ENCODE results near the gene AUTS2. TPM values are rescaled to one million over a fixed set of nuclear protein-coding genes. Genes with fewer than 3 reads are reported as not detected.

The AUTS2 gene
- total and polyA plus RNA-seq, 2 experiments from 2014 or later = 32.0 to 91.0 TPM

GRCh38 chr7:70569335-70569819, 971.1 kb downstream of the AUTS2 start:
- no peaks in the 10 kb centered on the region for H4K20me1 ChIP-seq (replicated peaks; ENCODE audit: insufficient read depth)
- H2AFZ ChIP-seq = no peak overlapping the region
- H3K9me3 Mint-ChIP-seq = no peaks in the 10 kb centered on the region
- ATAC-seq (no peak), DNase-seq (ENCODE audit: low spot score) (no peak)
- H3K9me2 ChIP-seq (ENCODE audit: insufficient read depth) = no peaks in the 10 kb centered on the region
- H3K79me2 ChIP-seq (replicated peaks; ENCODE audit: insufficient read depth) = no peaks in the 10 kb centered on the region
- no peaks in the 10 kb centered on the region for H3K36me3 Mint-ChIP-seq (ENCODE audit: low read depth)
- H3K27ac Mint-ChIP-seq = no peak overlapping the region
- H3K4me3 Mint-ChIP-seq = no peak overlapping the region
- H3K27me3 Mint-ChIP-seq (ENCODE audit: insufficient read depth, low read depth, poor library complexity) = peaks cover 2% of the 10 kb centered on the region
- no peak overlapping the region for H3K27ac ChIP-seq (ENCODE audit: low read depth)
- no peaks in the 10 kb centered on the region for H3K27me3 ChIP-seq (ENCODE audit: insufficient read depth)
- H3K4me1 Mint-ChIP-seq = peaks cover 11% of the 10 kb centered on the region
- TF ChIP-seq ZNF462 (CRISPR knock-in tag; IDR thresholded peaks at IDR 0.05) (no peak), ZNF331 (CRISPR knock-in tag; IDR thresholded peaks at IDR 0.05; ENCODE audit: low read depth) (no peak), NANOG (IDR thresholded peaks at IDR 0.05; ENCODE audit: borderline replicate concordance) (no peak), ETS1 (IDR thresholded peaks at IDR 0.05) (no peak)
- H3K4me2 ChIP-seq = no peak overlapping the region
- no peaks in the 10 kb centered on the region for H3F3A ChIP-seq (replicated peaks; ENCODE audit: low read depth)
- H3K4me1 ChIP-seq (ENCODE audit: insufficient read depth) = 0 out of 2 replicates have a peak, but pooled peaks cover 4% of the 10 kb centered on the region
- no peaks in the 10 kb centered on the region for H3K36me3 ChIP-seq (ENCODE audit: insufficient read depth)
- no peak overlapping the region for H3K4me3 ChIP-seq

GRCh38 chr7:70570029-70570428, 971.8 kb downstream of the AUTS2 start:
- H3K4me1 Mint-ChIP-seq = peaks cover 11% of the 10 kb centered on the region
- TF ChIP-seq EZH2 (IDR thresholded peaks at IDR 0.05; ENCODE audit: low read depth, unreplicated experiment) (no peak), NANOG (IDR thresholded peaks at IDR 0.05; ENCODE audit: borderline replicate concordance) (no peak), CREB1 (CRISPR knock-in tag; IDR thresholded peaks at IDR 0.05; ENCODE audit: low read depth) (no peak), REST (IDR thresholded peaks at IDR 0.05; ENCODE audit: unreplicated experiment) (no peak), ETS1 (IDR thresholded peaks at IDR 0.05) (no peak)

More at GRCh38 chr7:70570029-70570428, 971.8 kb downstream of the AUTS2 start:
- no peak for DNase-seq (ENCODE audit: low spot score)
- H3K4me3 ChIP-seq = no peak overlapping the region
- no peak for ATAC-seq
- H3K27me3 Mint-ChIP-seq (ENCODE audit: insufficient read depth, low read depth, poor library complexity) = peaks cover 2% of the 10 kb centered on the region
- H3K4me3 Mint-ChIP-seq = no peak overlapping the region
- no peak overlapping the region for H3K4me2 ChIP-seq
- H3F3A ChIP-seq (replicated peaks; ENCODE audit: low read depth) = no peaks in the 10 kb centered on the region
- H3K9me2 ChIP-seq (ENCODE audit: insufficient read depth) = no peaks in the 10 kb centered on the region
- H3K27ac Mint-ChIP-seq = no peak overlapping the region
- H4K20me1 ChIP-seq (replicated peaks; ENCODE audit: insufficient read depth) = no peaks in the 10 kb centered on the region
- no peaks in the 10 kb centered on the region for H3K27me3 ChIP-seq (ENCODE audit: insufficient read depth)
- H3K36me3 ChIP-seq (ENCODE audit: insufficient read depth) = no peaks in the 10 kb centered on the region
- H3K9me3 Mint-ChIP-seq = no peaks in the 10 kb centered on the region
- H3K4me1 ChIP-seq (ENCODE audit: insufficient read depth) = 0 out of 2 replicates have a peak, but pooled peaks cover 4% of the 10 kb centered on the region
- no peaks in the 10 kb centered on the region for H3K36me3 Mint-ChIP-seq (ENCODE audit: low read depth)
- no peak overlapping the region for H3K27ac ChIP-seq (ENCODE audit: low read depth)
- no peak overlapping the region for H2AFZ ChIP-seq
- no peaks in the 10 kb centered on the region for H3K79me2 ChIP-seq (replicated peaks; ENCODE audit: insufficient read depth)

Measured in GM23338 (cell line).